HepG2 (cell line): ENCODE results near the gene GPBAR1. TPM values are rescaled to one million over a fixed set of nuclear protein-coding genes. Genes with fewer than 3 reads are reported as not detected.

ENCODE experiments used
- ARID4A ChIP-seq: sonication (generic); formaldehyde crosslinking; IDR thresholded peaks from 2 replicates; pipeline ENCODE4 v1.5.0; 2020; ENCODE audit warnings: mild to moderate bottlenecking, missing genetic modification reagents, borderline replicate concordance
- ASH2L ChIP-seq: fragments of 300-600, 200-600 bp; sonication (generic); IDR thresholded peaks from 2 replicates; pipeline ENCODE4 v1.7.0; 2017; ENCODE audit warnings: low read depth, mild to moderate bottlenecking, moderate library complexity, mixed read lengths, low read length; ENCODE audit not compliant: insufficient read length
- ATF1 ChIP-seq: IDR thresholded peaks from 2 replicates; pipeline ENCODE4 v1.6.1; 2016; ENCODE audit warnings: mild to moderate bottlenecking, control low read depth
- BCL6 ChIP-seq: IDR thresholded peaks from 2 replicates; pipeline ENCODE4 v1.6.1; 2016; ENCODE audit warnings: missing genetic modification reagents, missing compliant biosample characterization
- BRD4 ChIP-seq: sonication (generic); formaldehyde crosslinking; IDR thresholded peaks from 2 replicates; pipeline ENCODE4 v1.4.0; 2020; ENCODE audit warnings: missing genetic modification reagents
- ESRRA ChIP-seq: sonication (generic); formaldehyde crosslinking; IDR thresholded peaks from 2 replicates; pipeline ENCODE4 v1.5.1; 2020; ENCODE audit warnings: mild to moderate bottlenecking, low read depth, missing genetic modification reagents
- KDM6A ChIP-seq: IDR thresholded peaks from 2 replicates; pipeline ENCODE4 v1.6.1; 2016; ENCODE audit warnings: low read depth
- KLF13 ChIP-seq: sonication (generic); formaldehyde crosslinking; IDR thresholded peaks from 2 replicates; pipeline ENCODE4 v1.4.0; 2020; ENCODE audit warnings: mild to moderate bottlenecking, missing genetic modification reagents
- MIER3 ChIP-seq: IDR thresholded peaks from 2 replicates; pipeline ENCODE4 v1.6.1; 2016; ENCODE audit warnings: missing compliant biosample characterization, borderline replicate concordance
- MTF1 ChIP-seq: sonication (generic); formaldehyde crosslinking; IDR thresholded peaks from 2 replicates; pipeline ENCODE4 v1.5.0; 2020; ENCODE audit warnings: missing genetic modification reagents
- NPAS2 ChIP-seq: sonication (generic); formaldehyde crosslinking; IDR thresholded peaks from 2 replicates; pipeline ENCODE4 v1.8.0; 2022; ENCODE audit warnings: mild to moderate bottlenecking, missing genetic modification reagents, borderline replicate concordance
- PAWR ChIP-seq: sonication (generic); formaldehyde crosslinking; IDR thresholded peaks from 2 replicates; pipeline ENCODE4 v1.4.0; 2020; ENCODE audit warnings: missing genetic modification reagents, mild to moderate bottlenecking, borderline replicate concordance
- RBAK ChIP-seq: sonication (generic); formaldehyde crosslinking; IDR thresholded peaks from 2 replicates; pipeline ENCODE4 v1.5.1; 2020; ENCODE audit warnings: mild to moderate bottlenecking, missing genetic modification reagents
- RFX1 ChIP-seq: fragments of 450-650 bp; IDR thresholded peaks from 2 replicates; pipeline ENCODE4 v1.6.1; 2017
- SALL1 ChIP-seq: sonication (generic); formaldehyde crosslinking; IDR thresholded peaks from 2 replicates; pipeline ENCODE4 v1.8.0; 2022; ENCODE audit warnings: mild to moderate bottlenecking, missing genetic modification reagents
- SKI ChIP-seq: fragments of 450-650 bp; IDR thresholded peaks from one replicate; pipeline ENCODE4 v1.6.1; 2018; ENCODE audit warnings: mild to moderate bottlenecking; ENCODE audit not compliant: partially characterized antibody
- SRSF4 ChIP-seq: fragments of 200-400 bp; formaldehyde crosslinking; IDR thresholded peaks from one replicate; pipeline ENCODE4 v1.6.1; 2018; ENCODE audit warnings: mild to moderate bottlenecking, low read depth, low read length, moderate library complexity; ENCODE audit not compliant: poor library complexity, severe bottlenecking
- ZBTB39 ChIP-seq: sonication (generic); formaldehyde crosslinking; IDR thresholded peaks from 2 replicates; pipeline ENCODE4 v1.5.0; 2020; ENCODE audit warnings: missing genetic modification reagents
- ZMAT3 ChIP-seq: sonication (generic); formaldehyde crosslinking; conservative IDR thresholded peaks from 2 replicates; pipeline ENCODE4 v1.7.0; 2021; ENCODE audit warnings: missing genetic modification reagents
- ZMYM2 ChIP-seq: sonication (generic); formaldehyde crosslinking; IDR thresholded peaks from 2 replicates; pipeline ENCODE4 v1.8.0; 2022; ENCODE audit warnings: mild to moderate bottlenecking, missing genetic modification reagents
- ZNF234 ChIP-seq: sonication (generic); formaldehyde crosslinking; conservative IDR thresholded peaks from 2 replicates; pipeline ENCODE4 v1.5.1; 2020; ENCODE audit warnings: mild to moderate bottlenecking, missing genetic modification reagents
- ZNF564 ChIP-seq: sonication (generic); formaldehyde crosslinking; IDR thresholded peaks from 2 replicates; pipeline ENCODE4 v1.8.1; 2023; ENCODE audit warnings: mild to moderate bottlenecking, missing genetic modification reagents
- ZNF703 ChIP-seq: sonication (generic); formaldehyde crosslinking; IDR thresholded peaks from 2 replicates; pipeline ENCODE4 v1.5.1; 2020; ENCODE audit warnings: missing genetic modification reagents, mild to moderate bottlenecking, moderate library complexity, borderline replicate concordance
- ZNF768 ChIP-seq: sonication (generic); formaldehyde crosslinking; IDR thresholded peaks from 2 replicates; pipeline ENCODE4 v1.4.0; 2020; ENCODE audit warnings: missing genetic modification reagents
- ZNF83 ChIP-seq: sonication (generic); formaldehyde crosslinking; IDR thresholded peaks from 2 replicates; pipeline ENCODE4 v1.4.0; 2020; ENCODE audit warnings: missing genetic modification reagents, mild to moderate bottlenecking, borderline replicate concordance
- ZSCAN30 ChIP-seq: sonication (generic); formaldehyde crosslinking; IDR thresholded peaks from 2 replicates; pipeline ENCODE4 v1.5.0; 2020; ENCODE audit warnings: mild to moderate bottlenecking, missing genetic modification reagents
- ZZZ3 ChIP-seq: sonication (generic); formaldehyde crosslinking; IDR thresholded peaks from 2 replicates; pipeline ENCODE4 v1.4.0; 2020; ENCODE audit warnings: missing genetic modification reagents, mild to moderate bottlenecking, borderline replicate concordance
- polyA plus RNA-seq, 8 experiments: library from polyadenylated mRNA; depleted of rRNA in 3 of 8; stranded (reverse) in 7 of 8; unstranded in 1 of 8; fragments of >200 nt; fragmentation: Illumina TruSeq in 4 of 8; extraction: Trizol in 4 of 8; gene quantifications; 2 replicates each; pipeline versions ENCODE4 v1.2.1 to v1.2.3, GENCODE V29; 2011 to 2016; ENCODE audit warnings: low read depth in 4 of 8, missing spikeins in 1 of 8, mixed read lengths in 1 of 8; ENCODE audit not compliant: insufficient read depth in 1 of 8
- total RNA-seq, 5 experiments: library from RNA; depleted of rRNA; stranded (reverse); fragments of >200 nt; fragmentation: Illumina TruSeq; extraction: Trizol; gene quantifications; 2 replicates each; pipeline ENCODE4 v1.2.3, GENCODE V29; 2016; ENCODE audit warnings: low read depth in 1 of 5

Gene GPBAR1
- total and polyA plus RNA-seq, 2 of the 13 experiments (the other 11 are each of a cell fraction or from before 2014, with no cell fraction given) = 0.05 to 0.09 TPM

GRCh38 chr2:218301176-218301819, 40.5 kb downstream of the GPBAR1 start (continued):
- TF ChIP-seq ZNF234 (CRISPR knock-in tag) (no peak), KLF13 (CRISPR knock-in tag) (no peak), SRSF4 (no peak), BRD4 (no peak), SALL1 (CRISPR knock-in tag) (peak; percentile 90), ATF1 (CRISPR knock-in tag) (0 out of 2 replicates have a peak, but pooled peaks have one; percentile 49), SKI (no peak), ZMYM2 (peak; percentile 96), BCL6 (peak; percentile 74), ZZZ3 (no peak), ASH2L (peak; percentile 33), ZNF768 (CRISPR knock-in tag) (no peak; the same call in 1 of the 2 replicates), KDM6A (CRISPR knock-in tag) (no peak), RFX1 (no peak), ZSCAN30 (CRISPR knock-in tag) (no peak), ZNF83 (CRISPR knock-in tag) (no peak), ZNF703 (CRISPR knock-in tag) (no peak), ZMAT3 (CRISPR knock-in tag) (no peak), NPAS2 (no peak), RBAK (CRISPR knock-in tag) (no peak), PAWR (CRISPR knock-in tag) (no peak), ESRRA (no peak), ARID4A (CRISPR knock-in tag) (peak; percentile 51; the same call in 1 of the 2 replicates), MIER3 (peak; percentile 62; the same call in 1 of the 2 replicates), ZNF564 (CRISPR knock-in tag) (no peak), ZBTB39 (CRISPR knock-in tag) (no peak), MTF1 (no peak)
